Activated CD4-positive, alpha-beta T cell treated with anti-CD3 and anti-CD28 coated beads for 48 hours (primary cell): ENCODE data around the gene ADGRA1.
"Not testable (repeated sequence)": the region's sequence is repeated elsewhere in the genome, so short reads cannot be mapped to it uniquely, and the experiment has no call there.

ENCODE experiments used
- DNase-seq: peaks from one replicate; pipeline ENCODE4 v3.0.0-alpha.2; 2020

Gene ADGRA1, protein sequence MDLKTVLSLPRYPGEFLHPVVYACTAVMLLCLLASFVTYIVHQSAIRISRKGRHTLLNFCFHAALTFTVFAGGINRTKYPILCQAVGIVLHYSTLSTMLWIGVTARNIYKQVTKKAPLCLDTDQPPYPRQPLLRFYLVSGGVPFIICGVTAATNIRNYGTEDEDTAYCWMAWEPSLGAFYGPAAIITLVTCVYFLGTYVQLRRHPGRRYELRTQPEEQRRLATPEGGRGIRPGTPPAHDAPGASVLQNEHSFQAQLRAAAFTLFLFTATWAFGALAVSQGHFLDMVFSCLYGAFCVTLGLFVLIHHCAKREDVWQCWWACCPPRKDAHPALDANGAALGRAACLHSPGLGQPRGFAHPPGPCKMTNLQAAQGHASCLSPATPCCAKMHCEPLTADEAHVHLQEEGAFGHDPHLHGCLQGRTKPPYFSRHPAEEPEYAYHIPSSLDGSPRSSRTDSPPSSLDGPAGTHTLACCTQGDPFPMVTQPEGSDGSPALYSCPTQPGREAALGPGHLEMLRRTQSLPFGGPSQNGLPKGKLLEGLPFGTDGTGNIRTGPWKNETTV

DNA sequence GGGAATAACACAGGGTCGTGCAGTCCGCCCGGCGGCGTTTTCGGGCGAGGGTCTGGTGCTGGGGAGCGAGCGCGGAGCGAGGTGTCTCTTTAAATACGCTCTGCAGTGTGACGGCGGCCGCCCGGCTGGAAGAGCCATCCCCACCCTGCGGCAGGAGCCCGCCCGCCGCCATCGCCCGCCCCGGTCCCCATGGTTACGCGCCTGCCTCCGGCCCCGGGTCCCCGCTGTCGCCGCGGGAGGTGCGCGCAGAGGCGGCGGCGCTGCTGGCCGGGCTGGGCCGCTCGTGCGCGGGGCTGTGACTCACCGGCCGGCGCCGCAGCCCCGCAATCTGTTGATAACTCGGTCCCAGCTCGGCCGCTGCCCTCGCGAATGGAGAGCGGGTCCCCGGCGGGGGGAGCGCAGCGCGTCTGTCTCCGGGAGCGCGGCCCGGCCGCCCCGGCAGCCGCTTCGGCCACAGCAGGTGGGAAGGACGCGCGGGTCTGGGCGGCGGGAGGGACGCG lies at the start of gene ADGRA1:
ADGRA1 (plus strand) TSS at position 246 of the 500 bp plus-strand sequence. CDS start 986 bp downstream, outside the sequence.
- DNase-seq: no peak

DNA sequence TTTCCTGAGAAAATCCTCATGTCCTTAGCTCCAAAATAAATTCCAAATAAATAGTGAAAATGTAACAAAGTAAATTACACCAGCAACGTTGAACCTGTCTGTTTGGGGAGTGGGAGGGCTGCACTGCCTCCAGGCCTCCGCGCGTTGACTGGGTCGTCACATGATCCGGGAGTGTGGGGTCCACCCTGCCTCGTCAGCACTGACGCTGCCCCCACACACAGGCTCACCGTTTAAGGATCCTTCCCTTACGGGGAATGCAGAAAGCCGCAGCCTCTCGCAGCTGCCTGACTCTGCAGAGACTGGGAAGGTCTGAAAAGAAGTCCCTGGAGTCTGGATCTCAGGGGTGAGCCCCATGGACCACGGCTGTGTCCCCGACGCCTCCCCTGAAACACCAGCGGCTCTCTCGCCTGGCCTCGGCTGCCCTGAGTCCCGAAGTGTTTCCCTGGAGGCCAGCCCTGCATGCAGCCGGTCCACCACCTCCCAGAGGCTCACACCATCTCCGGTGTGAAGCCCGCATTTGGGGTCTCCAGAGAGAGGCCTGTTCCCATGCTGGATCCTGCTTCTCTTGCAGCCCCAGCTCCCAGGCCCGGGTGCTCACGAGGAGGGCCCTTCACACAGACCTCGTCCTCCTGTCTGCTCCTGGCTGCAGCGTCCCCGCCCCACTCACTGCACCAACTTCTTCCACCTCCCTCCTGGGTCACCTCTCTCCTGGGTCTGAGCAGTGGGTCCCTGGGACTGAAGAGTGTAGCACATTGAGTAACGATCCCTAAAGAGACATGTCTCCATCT lies 49.5 kb upstream of the ADGRA1 start:
- DNase-seq: no peak

DNA sequence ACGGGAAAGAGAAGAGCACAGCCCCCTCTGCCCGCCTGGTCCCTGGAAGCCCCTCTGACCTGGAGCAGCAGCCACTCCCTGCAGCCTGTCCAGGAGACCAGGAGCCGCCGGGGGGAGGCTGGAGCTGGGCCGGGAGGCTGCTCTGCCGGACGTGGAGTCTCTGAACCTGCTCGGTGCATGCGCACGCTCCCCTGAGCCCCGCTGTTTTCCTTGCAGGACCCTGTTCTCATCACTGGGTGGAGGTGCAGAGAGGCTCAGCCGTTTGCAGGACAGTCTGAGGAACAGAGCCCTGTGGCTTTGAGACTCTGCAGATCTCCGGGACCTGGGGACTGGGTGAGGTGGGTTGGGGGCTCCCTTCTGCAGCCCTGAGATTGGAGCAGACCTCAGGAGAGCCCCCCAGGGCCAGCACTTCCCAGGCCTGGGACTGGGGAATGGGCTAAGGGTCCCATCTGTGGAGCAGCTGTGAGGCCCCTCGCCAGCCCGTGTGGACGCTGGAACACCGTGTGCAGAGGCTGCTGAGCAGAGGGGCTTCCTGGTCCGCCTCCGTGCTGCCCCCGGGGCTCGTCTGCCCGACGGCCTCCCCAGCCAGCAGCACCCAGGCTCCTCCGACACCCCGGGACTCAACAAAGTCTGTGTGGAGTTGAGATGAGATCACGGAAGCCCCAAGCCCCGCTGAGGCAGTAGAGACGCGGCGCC lies 48.5 kb upstream of the ADGRA1 start:
- DNase-seq: no peak

DNA sequence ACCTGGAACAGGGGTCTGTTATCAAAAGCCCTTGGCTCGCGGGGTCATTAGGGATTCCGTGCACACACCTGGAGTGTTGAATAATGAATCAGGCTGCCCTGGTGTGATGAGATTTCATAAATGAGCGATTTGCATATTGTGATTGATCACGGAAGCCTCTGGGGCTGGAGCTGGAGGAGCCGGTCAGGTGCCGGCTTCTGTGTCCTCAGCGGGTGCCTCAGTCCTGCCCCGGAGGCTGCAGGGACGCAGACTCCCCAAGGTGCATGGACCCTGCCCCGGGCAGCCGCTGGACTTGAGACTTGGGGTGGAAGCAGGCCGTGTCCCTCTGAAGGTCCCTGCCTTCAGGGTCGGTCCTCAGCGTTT lies 47.9 kb upstream of the ADGRA1 start:
- DNase-seq: no peak

DNA sequence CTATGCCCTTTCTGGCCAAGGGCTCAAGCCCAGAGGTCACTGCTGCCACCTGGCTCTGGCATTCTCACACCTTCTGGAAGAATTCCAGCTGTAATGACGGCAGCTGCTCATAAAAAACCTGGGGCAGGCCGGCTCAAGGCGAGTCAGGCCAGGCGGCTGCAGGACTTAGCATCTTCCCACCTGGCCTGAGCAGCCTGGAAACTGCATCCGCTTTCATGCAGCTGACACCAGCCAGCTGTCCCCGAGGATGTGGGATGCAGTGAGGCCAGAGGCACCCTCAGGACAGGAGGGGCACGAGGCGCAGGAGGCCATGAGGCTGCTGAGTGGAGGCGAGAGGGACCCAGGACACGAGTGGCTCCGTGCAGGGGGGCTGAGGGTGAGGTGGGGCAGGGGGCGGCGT lies 47.5 kb upstream of the ADGRA1 start:
- DNase-seq: no peak

DNA sequence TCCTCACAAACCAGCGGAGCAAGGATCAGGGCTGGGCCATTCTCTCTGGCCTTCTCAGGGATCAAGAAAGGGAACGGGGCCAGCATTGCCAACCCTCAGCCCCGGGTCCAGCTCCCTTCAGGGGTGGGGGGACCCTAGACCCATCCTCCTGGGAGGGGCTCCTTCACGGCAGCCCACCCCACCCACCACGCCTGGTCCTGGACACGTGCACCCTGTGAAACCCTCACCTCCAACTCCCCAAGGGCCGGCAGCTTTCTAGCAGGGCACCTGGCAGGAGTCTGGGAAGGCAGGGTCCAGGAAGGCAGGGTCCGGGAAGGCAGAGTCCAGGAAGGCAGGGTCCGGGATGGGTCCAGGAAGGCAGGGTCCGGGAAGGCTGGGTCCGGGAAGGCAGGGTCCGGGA lies 46.6 kb upstream of the ADGRA1 start:
- no peak for DNase-seq

DNA sequence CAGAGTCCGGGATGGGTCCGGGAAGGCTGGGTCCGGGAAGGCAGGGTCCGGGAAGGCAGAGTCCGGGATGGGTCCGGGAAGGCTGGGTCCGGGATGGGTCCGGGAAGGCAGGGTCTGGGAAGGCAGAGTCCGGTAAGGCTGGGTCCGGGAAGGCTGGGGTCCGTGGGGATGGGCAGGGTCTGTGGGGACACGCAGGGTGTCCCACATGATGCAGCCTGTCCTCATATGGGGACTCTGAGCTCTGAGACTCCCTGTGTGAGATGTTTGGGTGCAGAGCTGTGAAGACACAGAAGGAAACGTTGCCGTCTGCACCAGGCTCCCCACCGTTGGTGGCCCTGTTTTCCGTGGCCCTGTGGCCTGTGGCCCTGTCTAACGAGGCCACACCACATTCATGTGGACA lies 45.7 kb upstream of the ADGRA1 start:
- peak; percentile 10 for DNase-seq

DNA sequence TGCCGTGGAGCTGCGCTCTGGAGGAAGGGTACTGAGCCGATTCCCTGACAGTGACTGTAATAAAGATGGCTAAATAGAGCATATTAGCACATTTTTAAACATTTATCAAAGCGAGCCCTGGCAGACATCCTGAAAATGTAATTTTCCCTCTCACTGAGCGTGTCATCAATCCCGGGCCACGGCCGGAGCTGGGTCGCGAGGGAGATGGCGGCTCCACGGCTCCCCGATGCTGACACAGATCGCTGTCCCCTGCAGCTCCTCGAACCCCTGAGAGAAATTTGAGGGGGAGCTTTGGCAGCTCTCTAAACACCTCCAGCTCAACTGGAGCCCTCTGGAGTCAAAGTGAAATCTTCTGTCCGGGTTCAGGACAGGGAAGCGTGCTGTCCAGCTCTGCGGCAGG lies 44.9 kb upstream of the ADGRA1 start:
- DNase-seq: no peak

DNA sequence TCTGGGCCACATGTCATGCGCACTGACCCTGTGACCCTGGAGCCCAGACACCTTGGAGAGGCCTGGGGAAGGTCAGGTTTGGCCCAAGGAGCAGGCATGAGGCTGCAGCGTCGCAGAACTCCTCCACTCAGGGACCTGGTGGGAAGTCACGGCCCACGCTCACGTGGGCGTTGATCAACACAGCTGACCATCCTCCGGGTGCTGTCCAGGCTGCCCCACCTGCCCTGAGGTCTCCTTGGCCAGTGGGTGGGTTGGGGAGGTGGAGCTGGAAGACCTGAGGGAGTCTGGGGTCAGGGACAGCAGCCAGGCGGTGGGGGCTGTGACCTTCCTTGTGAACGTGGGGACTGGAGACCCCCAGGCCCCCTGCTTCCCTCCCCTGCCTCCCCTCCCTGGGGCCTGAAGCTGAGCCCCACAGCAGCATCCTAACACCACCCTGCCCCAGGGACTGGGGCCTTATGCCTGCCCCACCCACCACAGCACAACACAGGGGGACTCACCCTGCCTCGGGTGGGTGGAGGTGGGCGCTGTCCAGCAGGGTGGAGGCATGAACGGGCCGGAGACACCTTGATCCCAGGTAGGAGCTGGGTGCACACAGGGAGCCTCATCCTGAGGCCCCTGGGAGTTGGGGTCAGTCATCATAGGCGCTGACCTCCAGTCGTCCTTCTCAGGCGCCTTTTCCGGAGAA lies 44.0 kb upstream of the ADGRA1 start:
- DNase-seq: no peak

DNA sequence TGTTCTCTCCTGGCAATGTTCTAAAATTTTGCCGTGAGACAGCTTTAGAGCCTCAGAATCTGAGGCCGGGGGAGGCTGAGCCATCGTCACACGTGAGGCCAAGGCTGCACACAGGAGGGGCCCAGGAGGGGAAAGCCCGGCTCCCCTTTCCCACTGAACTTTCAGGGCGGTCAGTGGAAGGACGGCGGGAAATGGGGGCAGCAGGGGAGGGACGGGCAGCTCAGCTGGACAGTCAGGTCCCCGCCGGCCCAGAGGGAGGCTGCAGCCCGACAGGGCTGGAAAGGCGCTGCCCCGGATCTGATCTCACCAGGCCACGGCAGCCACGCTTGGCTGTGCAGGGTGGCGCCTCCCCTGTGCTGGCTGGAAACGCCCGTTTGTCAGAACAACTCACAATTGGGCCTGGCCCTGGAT lies 43.3 kb upstream of the ADGRA1 start:
- no peak for DNase-seq

DNA sequence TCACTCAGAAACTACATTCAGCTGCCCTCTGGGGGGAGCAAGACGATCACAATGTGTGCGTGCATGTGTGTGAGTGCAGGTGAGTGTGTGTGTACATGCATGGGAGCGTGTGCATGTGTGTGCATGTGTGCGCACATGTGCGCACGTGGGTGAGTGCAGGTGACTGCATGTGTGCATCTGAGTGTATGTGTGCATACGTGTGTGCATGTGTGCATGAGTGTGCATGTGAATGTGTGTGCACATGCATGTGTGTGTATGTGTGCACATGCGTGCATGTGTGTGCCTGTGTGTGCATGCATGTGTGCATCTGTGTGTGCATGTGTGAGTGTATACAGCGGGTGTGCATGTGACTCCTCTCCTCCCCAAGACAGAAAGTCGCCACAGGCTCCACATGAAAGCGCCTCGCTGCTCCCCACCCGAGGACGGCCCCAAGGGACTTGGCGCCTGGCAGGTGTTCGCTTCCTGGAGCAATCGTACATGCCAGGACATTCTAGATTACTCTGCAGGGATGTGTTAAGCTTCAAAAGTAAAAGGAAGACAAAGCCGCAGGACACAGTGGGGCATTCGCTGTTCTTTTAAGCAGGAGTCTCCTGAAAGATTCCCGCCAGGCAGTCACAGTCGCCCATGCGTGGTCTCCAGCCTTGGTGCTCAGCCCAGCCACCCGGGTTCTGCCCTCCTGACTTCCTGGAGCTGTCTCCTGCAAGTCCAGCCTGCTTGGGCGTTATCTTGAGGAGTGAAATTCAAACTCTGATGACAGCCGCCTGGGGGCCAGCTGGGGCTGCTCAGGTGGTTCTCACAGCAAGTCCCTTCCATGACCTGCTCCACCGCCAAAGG lies 42.0 kb upstream of the ADGRA1 start:
- no peak for DNase-seq

DNA sequence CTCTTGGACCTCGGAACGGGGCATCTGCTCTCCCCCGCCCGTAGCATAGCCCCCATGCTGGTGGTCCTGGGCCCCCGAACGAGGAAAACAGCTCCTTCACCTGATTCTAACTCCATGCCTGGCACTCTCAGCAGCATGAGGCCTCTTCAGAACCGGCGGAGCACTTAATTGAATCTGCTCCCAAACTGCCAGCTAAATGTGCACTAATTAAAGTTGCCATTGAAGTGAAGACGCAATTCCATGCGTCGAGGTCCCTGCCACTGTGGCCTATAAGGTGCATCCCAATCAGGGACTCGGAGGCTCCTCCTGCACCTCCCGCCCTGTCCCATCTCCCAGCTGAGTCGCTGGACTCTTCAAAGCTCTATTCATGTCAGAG lies 41.3 kb upstream of the ADGRA1 start:
- DNase-seq: no peak

DNA sequence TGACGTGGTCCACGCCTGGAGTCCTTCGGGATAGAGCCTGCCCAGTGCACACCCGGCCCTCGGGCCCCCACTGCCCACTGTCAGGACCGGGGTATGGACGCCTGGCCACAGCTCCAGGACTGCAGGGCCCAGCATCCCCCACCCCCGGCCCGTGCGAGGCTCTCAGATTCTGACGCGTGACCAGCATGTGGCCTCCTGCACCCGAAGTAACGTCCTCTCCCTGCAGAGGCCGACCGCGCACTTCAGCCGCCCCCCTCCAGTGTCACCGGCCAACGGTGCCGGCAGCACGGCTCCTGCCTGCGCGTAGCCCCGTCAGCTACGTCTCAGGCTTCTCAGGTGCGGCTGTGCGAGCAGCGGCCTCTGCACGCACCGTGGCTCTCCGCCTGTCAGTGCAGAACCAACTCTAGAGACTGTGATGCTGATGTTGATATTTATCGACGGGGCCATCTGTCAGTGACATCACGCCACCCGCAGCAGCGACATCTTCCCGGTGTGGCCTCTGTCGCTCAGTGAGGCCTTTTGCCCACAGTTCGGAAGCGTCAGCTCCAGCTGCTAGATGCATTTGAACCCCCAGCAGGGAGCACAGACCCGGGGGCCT lies 40.1 kb upstream of the ADGRA1 start:
- DNase-seq: no peak

DNA sequence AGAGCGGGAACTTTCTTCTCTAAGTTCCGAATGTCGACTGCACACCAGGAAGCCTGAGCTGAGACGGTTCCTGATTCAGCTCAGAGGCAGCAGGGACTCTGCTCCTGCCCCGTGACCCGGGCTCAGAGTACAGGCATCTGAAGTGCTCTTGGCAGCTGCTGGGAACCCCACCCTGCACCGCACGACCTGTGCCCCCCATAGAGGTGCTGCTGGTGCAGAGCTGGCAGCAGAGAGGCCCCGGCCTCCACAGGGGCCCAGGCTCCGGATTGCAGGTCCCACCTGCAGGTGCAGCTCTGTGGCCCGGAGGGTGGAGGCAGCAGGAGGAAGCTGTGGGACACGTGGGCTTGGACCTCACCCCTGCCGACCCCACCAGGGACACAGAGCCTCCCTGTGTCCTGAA lies 39.5 kb upstream of the ADGRA1 start:
- DNase-seq: no peak

DNA sequence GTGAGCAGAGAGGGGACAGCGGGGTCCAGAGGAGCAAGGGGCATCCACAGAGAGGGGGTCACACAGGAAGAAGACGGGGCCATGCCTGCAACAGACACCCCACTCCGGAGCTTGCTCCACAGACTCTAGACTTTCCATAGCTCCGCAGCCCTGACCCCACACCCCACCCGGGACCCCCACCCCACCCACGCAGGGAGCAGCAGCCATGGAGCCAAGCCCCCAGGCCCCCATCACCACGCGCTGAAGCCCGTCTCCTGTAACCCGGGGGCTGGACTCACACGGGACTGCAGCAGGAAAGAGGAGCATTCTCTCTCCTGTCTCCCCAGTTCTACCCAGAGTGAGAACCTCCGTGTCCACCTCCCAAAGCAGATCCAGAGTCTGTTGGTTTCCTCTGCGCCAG lies 38.8 kb upstream of the ADGRA1 start:
- DNase-seq: no peak

DNA sequence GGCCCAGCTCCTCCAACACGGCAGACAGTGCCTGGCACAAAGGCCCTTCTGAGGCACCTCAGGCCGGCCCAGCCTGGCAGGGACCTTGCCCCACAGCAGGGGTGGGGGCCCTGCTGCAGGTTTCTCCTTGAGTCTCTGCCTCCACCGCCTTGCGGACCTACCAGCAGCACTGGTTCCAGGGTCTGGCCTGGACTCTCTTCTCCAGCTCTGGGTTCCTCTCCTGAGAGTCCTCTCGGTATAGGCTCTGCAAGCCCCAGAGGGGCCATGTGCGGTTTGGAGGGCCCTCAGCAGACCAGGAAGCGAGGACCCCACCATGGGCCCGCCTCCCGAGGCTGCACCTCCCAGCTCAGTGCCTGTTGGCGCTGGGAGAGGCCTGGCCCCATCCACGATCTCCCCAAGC lies 38.1 kb upstream of the ADGRA1 start:
- no peak for DNase-seq

DNA sequence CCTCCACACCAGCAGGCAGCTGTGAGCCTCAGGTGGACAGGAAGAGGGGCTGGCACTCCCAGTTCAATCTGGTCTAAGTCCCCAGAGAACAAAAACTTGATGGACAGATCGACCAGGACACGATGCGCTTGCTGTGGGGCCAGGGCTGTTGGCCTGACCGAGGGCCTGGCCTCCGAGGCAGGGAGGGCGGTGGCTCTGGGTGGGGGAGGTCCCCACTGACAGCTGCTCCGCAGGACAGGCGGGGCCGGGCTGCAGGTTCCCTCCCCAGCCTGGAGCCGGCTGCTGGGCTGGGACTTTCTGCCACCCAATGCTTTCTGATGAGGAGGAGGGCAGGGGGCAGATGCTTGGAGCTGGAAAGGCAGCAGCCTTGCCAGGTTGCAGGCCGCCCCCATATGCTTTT lies 37.4 kb upstream of the ADGRA1 start:
- DNase-seq: no peak

DNA sequence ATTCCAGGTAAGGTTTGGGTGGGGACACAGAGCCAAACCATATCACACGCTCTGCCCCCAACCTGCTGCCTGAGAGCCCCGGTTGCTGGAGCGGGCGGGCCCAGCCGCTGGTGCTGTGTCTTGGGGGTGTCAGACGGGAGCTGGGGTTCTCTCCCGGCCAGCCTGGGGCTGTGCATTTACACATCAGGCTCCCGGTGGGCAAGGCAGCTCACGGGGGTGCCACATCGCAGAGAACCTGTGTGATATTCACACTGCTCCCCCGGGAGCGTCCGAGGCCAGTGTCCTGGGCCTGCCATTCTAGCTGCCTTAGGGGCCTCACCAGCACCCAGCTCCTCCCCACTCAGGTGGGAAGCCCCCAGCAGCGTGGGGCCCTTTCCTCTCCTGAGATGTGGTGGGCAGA lies 35.6 kb upstream of the ADGRA1 start:
- no peak for DNase-seq

DNA sequence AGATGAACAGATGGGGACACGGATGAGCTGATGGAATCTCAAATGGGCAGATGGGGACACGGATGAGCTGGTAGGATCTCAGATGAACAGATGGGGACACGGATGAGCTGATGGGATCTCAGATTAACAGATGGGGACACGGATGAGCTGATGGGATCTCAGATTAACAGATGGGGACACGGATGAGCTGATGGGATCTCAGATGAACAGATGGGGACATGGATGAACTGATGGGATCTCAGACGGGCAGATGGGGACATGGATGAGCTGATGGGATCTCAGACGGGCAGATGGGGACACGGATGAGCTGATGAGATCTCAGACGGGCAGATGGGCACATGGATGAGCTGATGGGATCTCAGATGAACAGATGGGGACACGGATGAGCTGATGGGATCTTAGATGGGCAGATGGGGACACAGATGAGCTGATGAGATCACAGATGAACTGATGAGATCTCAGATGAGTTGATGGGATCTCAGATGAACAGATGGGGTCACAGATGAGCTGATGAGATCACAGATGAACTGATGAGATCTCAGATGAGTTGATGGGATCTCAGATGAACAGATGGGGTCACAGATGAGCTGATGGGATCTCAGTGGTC lies 34.1 kb upstream of the ADGRA1 start:
- not testable (repeated sequence) for DNase-seq

DNA sequence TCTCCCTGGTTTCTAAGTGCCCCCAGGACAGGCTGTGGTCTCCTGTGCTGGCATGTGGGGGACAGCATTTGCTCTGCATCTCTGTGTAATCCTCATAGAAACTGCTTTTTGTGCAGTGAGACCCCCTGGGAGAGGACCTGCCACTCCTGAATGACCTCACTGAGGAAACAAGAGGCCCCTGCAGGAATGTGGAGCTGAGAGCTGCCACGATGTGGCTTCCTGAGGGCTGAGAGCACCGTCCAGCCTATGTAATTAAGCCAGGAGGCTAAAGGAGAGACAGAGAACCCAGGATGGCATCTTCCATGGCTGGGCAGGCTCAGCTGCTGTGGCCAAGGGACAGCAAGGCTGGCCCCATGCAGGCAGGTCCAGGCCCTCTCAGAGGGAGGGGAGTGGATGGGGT lies 32.3 kb upstream of the ADGRA1 start:
- no peak for DNase-seq

DNA sequence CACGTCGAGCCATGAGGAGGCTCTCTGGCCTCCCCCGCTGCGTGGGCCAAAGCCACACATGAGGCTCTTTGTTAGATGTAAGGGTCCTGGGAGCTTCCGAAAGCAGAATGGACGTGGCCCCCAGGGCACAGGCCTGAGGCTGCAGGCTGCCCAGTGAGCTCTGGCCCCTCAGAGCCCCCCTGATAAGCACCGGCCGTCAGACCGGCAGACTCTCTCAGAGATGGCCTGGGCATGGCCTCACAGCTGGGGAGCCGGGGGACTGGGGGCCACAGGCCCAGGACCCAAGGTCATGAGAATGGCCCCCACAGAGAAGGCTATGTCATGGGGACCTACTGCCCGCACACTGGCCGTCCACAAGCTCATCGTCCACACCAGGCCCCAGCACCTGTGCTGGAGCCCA lies 31.7 kb upstream of the ADGRA1 start:
- DNase-seq: no peak
